GM18909 (cell line): ENCODE data around the gene GLP2R.
"Not testable (repeated sequence)": the region's sequence is repeated elsewhere in the genome, so short reads cannot be mapped to it uniquely, and the experiment has no call there.

ENCODE experiments used
- ATAC-seq: cut with Tn5 transposase; IDR thresholded peaks from one replicate; pipeline ENCODE4 v1.9.1; 2021; ENCODE audit warnings: mild to moderate bottlenecking; ENCODE audit not compliant: unreplicated experiment, poor library complexity

Gene GLP2R

GRCh38 chr17:9825641-9826150, at the start of gene GLP2R:
Gene GLP2R, plus strand, starts transcription at chr17:9825924. Its CDS starts 140 bp downstream, at chr17:9826064.
- ATAC-seq = no peak

- no peak for ATAC-seq
Observed at GRCh38 chr17:9776911-9777310, 48.8 kb upstream of the GLP2R start.

GRCh38 chr17:9780552-9780951, 45.2 kb upstream of the GLP2R start:
- ATAC-seq = no peak

GRCh38 chr17:9783050-9783449, 42.7 kb upstream of the GLP2R start:
- no peak for ATAC-seq

- ATAC-seq = not testable (repeated sequence)
Observed at GRCh38 chr17:9783465-9783864, 42.3 kb upstream of the GLP2R start.

GRCh38 chr17:9784544-9784943, 41.2 kb upstream of the GLP2R start:
- no peak for ATAC-seq

GRCh38 chr17:9788601-9789000, 37.1 kb upstream of the GLP2R start:
- ATAC-seq = no peak

- no peak for ATAC-seq
Observed at GRCh38 chr17:9790316-9790715, 35.4 kb upstream of the GLP2R start.

- ATAC-seq = no peak
Observed at GRCh38 chr17:9790889-9791876, 34.5 kb upstream of the GLP2R start, which contains the start of gene DHRS7C. Gene DHRS7C, minus strand, starts transcription at chr17:9791592. Its CDS starts 308 bp downstream, at chr17:9791284.

GRCh38 chr17:9792181-9792840, 33.4 kb upstream of the GLP2R start:
- no peak for ATAC-seq

- no peak for ATAC-seq
Observed at GRCh38 chr17:9798008-9798407, 27.7 kb upstream of the GLP2R start.

GRCh38 chr17:9798724-9799123, 27.0 kb upstream of the GLP2R start:
- ATAC-seq = no peak

GRCh38 chr17:9801505-9801904, 24.2 kb upstream of the GLP2R start:
- ATAC-seq = no peak

- no peak for ATAC-seq
Observed at GRCh38 chr17:9802294-9802693, 23.4 kb upstream of the GLP2R start.

- no peak for ATAC-seq
Observed at GRCh38 chr17:9802697-9803096, 23.0 kb upstream of the GLP2R start.

GRCh38 chr17:9805769-9806168, 20.0 kb upstream of the GLP2R start:
- no peak for ATAC-seq

- ATAC-seq = no peak
Observed at GRCh38 chr17:9806699-9807098, 19.0 kb upstream of the GLP2R start.

- ATAC-seq = no peak
Observed at GRCh38 chr17:9809409-9809808, 16.3 kb upstream of the GLP2R start.

GRCh38 chr17:9810100-9810949, 15.4 kb upstream of the GLP2R start:
- ATAC-seq = no peak

GRCh38 chr17:9811086-9811485, 14.6 kb upstream of the GLP2R start:
- no peak for ATAC-seq
